Mucosa of gallbladder (tissue), 1 donor: ENCODE results near the gene SMARCD3. TPM values are rescaled to one million over a fixed set of nuclear protein-coding genes. Genes with fewer than 3 reads are reported as not detected.

ENCODE experiments used
- DNase-seq: peaks from one replicate; pipeline ENCODE4 v3.0.0-alpha.2; 2020; ENCODE audit warnings: low spot score
- total RNA-seq: library from RNA; stranded (reverse); gene quantifications from one replicate; pipeline ENCODE4 v1.2.1, GENCODE V29; 2021
- donor health status: DM: no; HTN: no; CAD: no.

SMARCD3 gene
- total RNA-seq, 1 donor from 2014 or later = 56.3 TPM

DNA sequence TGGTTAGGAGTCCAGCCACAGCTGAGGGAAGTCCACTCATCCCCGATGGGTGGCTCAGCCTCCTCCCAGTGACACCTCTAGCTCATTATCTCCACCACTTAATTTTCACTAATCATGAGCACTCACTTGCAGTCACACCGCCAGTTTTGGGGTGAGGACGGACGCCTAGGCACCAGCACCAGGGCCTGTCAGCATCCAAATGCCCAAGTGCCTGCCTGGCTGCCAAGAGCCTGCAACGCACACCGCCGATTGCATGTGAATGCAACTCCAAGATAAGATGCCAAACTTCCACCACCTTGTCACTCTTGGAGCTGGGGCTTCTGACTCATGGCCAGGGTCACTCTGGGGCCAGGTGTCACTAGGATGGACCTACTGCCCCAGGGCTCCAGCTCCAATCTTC is 24.4 kb upstream of the SMARCD3 start:
- DNase-seq = no peak

DNA sequence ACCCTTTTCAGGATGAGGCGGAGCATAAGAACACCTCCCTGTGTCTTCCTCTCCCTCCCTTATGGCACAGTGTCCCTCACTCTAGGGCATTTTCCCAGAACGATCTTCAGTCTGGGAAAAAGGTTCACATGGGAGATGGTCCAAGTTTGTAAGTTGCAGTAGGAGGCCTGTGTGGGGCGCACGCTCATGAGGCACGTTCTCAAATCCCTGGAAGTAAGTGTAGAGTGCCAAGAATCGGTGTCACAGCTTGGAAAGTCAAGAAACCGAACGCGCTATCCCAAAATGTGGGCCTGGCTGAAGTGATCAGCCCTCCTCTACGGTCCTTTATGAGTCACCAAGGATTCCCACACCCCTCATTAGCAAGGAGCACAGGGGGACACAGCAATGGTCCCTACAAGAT is 23.9 kb upstream of the SMARCD3 start:
- DNase-seq = no peak

DNA sequence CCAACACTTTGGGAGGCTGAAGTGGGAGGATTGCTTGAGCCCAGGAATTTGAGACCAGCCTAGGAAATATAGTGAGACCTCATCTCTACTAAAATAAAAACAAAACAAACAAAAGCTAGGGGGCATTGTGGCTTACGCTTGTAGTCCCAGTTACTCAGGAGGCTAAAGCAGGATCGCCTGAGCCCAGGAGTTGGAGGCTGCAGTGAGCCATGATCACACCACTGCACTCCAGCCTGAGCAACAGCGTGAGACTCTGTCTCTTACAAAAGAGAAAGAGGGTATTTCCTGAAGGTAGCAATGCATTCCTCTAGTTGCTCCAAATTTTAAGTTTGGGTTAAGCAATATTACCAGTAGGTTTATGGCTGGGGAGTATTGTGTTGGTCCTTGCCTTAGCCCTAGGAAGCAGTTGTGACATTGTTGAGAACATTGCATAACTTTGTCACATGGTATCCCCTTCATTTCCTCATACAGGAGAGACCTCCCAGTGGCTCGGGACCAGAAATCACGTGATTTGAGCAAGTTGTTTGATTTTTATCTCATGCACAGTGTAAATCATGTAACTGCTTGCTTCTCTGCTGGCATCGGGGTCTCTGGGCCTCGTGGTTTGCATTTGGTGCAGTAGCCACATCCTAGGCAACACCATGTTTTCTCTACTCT is 23.3 kb upstream of the SMARCD3 start:
- peak; percentile 65 for DNase-seq

DNA sequence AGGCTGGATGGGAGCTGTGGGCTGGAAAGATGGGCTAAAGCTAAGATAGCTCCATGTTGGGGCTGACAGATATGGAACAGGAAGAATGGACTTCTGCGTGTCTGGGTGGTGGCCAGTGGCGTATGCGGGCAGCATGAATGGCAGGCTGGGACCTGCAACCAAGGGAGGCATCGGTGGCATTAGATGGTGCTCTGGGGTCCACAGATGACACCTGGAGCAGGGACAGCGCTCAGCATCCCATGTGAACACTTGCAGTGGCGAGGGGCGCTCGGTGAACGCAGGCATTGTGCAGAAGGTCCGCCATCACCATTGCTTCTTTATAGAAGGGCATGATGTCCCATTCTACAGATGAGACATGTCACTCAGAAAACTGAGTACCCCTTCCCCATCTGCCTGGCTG is 21.0 kb upstream of the SMARCD3 start:
- no peak for DNase-seq

DNA sequence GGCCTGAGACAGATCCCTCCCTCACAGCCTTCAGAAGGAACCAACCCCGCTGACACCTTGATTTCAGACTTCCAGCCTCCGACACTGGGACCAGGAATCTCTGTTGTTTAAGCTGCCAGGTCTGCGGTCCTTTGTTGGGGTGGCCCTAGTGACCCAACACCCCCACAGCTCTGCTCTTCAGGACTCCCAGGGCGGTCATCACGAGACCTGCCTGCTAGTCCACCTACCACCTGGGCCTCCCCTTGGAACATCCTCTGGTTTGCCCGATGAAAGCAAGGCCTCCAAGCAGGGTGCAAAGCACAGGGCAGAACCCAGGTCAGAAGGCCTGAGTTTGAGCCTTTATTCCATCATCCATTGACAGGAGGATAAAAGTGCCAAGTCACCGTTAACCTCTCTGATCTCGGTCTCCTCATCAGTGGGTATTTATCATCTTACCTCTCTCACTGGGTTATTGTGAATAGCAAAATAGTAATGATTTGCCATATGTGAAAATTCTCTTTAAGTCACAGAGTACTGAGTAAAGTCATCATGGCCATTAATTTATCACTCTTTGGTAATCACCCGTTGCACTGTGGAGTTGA is 16.9 kb upstream of the SMARCD3 start:
- DNase-seq = no peak

DNA sequence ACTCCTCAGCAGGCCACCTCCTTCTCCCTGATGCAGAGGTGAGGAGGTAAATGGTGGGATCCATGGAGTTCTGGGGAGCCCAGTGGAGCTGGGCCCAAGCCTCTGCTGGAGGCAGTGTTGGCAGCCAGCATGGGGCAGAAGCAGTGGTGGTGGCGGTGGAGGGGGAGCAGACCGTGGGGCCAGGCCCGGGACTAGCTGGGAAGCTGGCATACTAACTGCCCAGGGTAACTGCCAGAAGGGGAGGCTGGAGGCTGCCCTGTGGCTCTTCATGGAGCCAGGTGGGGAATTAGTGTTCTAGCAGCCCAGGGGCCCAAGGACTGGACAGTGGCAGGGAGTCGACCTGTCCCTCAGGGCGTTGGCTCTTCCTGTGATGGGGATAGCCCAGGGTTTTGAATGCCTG is 16.1 kb upstream of the SMARCD3 start:
- DNase-seq = no peak

DNA sequence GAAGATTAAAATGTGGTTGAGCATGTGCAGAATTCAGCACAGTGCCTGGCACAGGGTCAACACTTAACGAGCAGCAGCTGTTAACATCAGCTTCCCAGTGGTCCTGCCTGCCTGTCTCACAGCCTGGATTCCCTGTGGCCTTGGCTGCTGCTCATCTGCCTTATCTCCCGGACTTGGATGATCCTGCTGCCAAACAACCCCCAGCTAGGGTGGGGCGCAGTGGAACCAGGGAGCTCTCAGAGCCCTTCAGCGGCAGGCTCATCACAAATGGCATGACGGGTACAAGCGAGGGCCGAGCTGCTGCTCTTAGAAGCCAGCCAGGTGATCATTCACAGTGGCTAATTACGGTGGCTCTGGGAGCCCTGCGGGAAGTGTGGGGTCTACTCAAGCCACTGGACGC is 13.0 kb upstream of the SMARCD3 start:
- no peak for DNase-seq

DNA sequence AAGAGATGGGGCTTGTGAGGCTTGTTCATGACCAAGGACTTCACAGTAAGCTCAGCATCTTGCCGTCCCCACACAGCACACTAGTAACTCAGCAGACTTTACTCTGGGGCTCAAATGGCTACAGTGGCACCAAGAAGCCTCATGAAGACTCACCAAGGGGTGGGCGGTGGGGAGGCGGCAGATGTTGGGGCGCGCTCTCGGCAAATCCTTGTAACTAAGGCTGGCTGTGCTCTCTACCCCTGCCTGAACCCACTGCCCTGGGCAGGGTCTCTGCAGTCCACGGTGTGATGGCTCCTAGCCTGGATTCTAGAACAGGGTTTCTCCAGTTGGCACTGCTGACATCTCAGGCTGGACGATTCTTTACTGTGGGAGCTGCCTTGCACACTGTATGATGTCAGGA is 12.4 kb upstream of the SMARCD3 start:
- no peak for DNase-seq

DNA sequence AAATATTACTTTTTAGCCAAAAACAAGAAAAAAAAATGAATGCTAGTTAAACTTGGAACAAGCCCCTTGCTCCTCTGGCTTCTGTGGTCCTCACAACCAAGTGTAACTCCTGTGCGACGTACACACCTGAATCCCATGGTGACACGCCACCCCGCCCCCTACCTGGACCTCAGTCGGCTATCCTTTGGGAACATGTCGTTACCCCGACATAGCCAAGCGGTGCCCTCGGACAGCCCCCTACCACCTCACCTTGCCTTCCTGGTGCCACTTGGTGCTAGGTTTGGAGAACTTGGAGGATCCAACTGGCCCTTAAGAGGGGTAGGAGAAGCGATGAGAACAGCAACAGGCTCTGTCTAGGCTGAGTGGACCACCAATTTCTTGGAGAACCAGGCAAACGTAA is 12.0 kb upstream of the SMARCD3 start:
- no peak for DNase-seq

DNA sequence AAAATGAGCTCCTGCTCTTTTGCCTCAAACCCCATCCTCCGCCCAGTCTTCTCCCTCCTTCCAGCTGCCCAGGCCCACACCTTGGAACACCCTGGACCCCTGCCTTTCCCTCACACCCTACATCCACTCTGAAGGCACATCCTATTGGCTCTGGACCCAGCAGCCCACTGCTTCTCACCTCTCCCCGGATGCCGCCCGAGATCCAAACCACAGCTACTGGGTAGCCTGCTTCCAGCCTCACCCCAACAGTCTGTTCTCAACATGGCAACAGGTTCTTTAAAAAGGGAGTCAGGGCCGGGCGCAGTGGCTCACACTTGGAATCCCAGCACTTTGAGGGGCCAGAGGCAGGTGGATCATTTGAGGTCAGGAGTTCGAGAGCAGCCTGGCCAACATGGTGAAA is 9.5 kb upstream of the SMARCD3 start:
- no peak for DNase-seq

DNA sequence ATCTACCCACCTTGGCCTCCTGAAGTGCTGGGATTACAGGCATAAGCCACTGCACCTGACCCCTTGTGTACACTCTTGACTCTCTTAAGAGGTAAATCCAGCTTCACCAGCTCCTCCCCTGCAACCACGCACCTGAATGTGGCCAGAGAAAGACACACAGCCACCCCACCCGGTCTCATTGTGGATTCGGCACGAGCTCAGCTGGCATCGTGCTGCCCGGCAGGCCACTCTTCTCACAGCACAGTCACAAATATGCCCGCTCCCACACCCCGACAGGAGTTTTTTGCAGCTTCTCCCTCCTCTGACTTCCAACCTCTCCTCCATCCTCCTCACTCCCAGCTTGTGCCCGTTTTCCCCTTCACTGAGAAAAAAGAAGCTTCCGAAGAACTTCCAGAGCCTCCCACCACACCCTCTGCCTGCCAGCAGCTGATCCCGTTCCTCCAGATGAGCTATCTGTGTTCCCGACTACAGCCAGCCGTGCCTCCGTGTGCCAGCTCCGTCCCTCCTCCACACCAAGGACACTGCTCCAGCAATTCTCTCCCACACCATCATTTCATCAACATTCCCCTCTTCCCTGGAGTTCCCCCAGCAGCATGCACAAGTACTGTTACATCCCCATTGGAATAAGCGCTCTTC is 8.0 kb upstream of the SMARCD3 start:
- DNase-seq = no peak

DNA sequence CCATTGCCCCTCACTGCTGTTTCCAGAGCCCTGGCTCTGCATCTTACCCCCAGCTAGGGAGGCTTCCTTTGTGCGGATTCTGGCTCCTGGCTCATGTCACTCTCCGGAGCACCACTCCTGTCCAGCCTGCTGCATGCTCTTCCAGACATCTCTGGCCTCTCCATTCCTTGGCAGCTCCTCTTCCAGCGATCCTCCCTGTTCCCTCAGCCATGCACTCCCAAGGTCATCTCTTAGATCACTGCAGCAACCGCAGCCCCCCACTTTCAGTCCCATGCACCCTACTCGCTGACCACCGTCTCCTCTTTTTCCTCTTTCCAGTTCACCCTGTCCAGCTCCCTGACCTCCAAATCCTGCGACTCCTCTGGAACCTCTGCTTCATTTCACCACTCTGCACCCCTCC is 6.9 kb upstream of the SMARCD3 start:
- no peak for DNase-seq

DNA sequence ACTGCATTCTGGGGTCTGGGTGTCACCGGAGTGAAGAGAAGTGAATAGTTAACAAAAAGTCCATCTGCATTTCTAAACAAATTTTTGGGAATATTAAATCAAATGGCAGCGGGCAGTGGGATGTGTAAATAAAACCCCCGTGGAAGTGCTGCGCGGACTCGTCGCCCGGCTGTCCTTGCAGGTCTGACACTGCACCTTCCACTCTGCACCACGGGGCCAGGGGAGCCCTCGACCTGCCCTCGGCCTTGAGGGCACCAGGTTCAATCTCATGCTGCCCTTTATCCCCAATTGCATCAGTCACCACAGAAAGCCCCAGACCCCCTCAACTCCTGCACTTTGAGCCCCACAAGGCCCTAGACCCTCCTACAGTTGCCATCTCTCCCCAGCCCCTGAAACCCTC is 6.4 kb upstream of the SMARCD3 start:
- no peak for DNase-seq

DNA sequence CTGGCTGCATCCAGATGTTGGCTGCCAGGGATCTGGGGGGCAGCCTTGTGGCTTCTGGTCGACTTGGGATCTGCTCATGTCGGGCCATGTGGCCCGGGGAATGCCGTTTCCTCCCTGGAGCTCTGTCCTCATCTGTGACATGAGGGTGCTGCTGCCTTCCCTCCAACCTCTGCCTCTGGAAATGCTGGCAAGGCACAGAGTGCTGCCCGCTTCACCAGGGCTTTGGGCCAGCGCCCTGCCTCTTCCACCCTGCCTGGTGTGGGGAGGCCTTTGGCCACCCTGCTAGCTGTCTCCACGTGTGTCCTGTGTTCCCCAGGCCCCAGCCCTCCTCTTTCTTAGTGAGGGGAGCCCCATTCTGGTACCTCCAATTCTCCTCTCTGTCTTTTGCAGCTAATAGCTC is 5.8 kb upstream of the SMARCD3 start:
- DNase-seq = no peak

DNA sequence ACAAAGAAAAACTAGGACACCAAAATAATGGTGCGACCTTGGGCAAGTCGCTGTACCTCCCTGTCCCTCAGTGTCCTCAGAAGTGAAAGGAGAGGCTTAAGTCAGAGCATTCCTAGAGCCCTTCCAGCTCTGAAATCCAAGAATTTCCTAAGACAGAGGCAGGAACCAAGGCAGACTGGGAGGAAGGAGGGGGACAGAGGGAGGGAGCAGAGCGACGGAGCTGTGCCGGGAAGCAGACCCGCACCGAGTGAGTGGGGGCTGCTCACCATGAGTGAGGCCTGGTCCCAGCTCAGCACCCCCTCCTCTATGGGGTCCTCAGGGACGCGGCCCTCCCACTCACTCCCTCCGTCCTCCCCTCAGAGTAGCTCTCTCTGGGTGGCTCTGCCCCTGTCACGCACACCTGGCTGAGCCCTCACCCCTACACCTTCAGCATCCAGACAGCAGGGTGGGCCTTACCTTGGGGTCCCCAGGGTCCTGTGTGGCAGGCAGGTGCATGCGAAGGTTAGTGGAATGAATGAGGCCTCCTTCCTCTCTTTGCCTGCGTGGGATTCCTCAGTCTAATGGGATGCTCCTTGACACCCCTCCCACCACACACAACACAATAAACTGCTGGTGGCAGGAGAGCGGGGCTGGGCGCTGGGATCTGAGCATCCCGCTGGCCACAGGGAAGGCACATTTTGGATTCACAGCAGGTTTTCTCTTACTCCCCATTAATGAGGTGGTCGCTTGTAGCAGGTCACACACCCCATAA is 4.6 kb upstream of the SMARCD3 start:
- DNase-seq = no peak

DNA sequence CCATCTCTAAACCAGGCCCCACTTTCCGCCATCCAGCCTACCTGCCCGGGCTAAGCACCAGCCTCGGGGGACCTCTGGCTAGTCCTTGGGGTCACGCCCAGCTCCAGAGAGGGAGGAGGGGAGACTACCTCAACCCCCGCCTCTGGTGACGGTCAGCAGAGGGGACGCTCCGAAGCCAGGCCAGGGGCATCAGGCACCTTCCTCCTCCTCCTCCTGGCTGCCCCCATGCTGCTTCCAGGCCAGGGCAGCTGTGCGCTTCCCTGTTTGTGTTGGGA is 4.0 kb upstream of the SMARCD3 start:
- no peak for DNase-seq

DNA sequence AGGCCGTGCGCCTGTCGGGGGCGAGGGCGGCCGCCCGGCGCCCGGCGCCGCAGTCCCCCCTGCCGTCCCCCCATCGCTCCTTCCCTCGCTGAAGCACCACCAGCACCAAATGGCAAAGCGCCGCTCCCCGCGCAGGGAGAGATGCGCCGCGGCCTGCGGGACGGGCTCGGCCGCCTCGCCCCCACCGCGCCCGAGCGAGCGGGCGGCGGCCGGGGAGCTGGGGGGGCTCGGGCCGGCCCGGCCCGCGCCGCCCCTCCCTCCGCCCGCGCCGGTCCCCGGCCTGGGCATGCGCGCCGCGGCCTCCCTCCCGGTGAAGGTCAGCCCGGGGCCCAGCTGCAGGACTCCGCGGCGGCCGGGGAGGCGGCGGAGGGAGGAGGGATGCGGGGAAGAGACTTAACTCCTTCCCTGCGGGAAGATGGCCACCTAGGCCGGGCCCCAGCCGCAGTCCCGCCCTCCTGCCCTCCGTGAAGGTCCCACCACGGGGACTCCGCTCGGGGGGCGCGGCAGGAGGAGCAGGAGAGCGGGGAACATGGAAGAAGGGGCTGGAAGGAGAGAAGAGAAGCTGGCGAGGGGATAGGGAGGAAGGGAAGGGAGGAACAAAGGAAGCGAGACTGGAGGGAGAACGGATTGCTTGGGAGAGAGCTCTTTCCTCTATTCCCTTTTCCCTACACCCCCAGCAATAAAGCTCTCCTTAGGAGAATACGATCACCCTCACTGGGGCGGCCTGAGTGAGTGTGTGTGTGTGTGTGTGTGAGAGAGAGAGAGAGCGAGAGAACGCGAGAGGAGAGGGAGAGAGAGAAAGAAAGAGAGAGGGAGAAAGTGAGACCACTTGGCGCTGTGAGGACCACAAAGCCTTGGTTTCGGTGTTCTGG is 3.4 kb upstream of the SMARCD3 start:
- peak; percentile 52 for DNase-seq

DNA sequence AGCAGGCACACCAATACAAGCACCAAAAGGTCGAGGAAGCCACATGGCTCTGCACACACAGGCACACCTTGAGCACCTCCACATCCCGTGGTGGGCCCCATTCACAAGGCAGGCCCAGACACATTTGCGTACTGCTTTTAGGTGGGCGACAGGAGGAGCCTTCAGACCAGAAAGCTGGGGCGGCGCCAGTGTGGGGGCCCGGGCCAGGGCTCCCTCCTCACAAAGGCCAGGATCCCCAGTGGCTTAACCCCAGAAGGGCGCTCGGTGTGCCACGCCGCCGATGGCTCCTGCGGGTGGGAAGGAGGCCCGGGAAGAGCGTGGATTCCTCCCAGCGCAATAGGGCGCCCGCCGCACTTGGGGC is 2.8 kb upstream of the SMARCD3 start:
- DNase-seq = no peak

DNA sequence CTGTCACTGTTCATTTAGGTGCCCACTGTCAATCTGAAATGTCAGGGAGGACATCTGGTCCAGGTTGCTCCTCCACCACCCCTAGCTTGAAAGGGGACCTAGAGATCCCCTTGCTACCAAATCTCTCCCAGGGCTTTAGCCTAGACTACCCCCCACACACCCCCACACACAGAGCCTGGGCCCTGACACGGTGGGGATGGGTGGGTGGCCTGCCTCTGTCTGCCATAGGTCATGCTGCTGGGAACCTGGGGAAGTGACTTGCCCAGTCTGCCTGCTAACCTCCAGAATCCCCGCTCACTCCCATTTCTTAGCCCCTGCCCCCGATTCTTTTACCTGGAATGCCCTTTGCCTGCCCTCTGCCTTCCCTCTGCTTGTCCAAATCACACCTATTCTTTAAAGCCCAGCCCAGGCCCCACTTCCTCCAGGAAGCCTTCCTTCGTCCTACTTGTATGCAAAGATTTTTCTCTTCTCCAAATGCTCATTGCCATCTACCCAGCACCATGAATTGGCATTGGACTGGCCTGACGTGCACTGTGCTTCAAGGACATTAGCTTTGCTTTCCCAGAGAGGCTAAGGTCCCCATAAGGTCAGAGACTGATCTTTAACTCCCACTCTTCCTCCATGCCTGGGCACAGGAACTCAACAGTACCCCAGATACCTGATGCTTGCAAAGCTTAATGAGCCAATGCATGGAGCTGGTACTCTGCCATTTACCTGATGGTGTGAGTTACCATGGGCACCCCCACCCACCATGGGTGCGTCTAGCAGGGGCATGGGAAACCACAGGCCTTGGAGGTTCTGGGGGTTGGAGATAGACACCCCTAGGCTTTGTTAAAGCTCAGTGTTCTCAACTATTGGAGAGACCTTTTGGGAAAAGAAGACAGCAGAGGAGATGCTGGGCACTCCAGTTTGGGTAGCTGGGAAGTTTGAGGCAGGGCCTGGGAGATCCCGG is 2.0 kb upstream of the SMARCD3 start:
- DNase-seq = no peak

DNA sequence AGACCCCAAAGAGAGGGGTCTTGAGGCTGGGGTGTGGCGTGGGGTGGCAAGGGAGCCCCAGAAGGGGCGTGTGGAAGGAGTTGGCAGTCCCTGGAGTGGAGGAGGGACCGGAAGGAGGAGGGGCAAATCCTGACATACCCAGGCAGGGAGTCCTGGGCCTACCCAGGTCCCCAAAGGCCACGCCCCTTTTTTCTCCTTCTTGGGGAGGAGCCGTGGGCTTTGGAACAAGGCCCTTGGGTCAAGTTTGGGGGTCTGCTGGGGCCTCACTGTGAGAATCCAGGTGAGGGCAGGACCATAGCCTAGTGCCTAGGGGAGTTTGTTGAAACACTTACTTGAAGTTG is 1.2 kb upstream of the SMARCD3 start:
- DNase-seq = peak; percentile 50

DNA sequence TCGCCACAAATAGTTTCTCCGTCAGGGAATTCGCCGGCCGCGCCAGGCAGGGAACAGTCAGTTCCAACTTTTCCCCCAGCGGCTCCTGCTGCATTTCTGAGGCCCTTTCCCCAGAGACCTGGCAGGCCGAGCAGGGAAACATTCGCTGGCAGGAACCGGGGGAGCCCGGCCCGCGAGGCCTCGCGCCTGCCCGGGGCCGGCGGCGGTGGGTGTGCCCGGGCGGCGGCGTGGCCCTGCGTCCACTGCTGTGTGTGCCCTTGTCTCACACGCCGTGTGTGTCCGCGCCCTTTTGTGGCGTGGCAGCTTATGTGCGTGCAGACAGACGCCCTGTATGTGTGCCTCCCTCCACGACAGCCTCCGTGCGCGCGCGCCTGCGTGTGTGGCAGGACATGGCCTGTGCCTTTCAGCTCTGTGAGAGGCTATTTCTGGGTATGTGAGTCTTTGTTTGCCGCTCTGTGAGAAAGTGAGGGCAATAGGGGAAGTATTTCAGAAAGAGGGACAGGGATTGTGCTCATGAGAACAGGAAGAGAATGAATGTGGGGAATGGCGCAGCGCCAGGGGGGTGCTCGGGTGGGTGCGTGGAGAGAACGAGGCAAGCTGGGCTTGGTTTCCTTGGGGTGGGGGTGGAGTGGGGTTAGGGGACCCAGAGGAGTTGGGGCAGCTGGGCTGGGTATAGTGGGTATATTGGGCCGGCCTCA is 689 bp upstream of the SMARCD3 start:
- DNase-seq = no peak
